ENCODE results near the gene ADCY3.

DNA sequence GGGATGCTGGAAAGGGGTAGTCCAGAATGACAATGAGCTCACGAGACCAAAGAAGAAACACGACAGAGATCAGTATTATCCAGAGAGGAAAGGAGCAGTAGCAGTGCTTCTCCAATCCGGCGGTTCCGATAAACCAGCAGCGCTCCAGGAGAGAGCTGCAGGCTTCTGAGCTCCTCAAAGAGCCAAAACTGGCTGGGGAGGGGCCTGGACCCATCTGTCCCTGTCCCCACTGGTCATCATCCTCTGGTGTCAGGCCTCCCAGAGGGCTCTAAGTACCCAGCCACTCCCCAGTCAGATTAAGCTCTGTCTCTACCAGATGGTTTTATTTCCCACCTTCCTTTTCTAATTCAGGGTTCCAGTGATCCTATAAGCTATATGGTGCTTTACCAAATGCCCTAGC is 28.5 kb upstream of the ADCY3 start:
- TF ChIP-seq TAF1 (IDR thresholded peaks at IDR 0.05; ENCODE audit: borderline replicate concordance, low read depth, low read length), result no peak
- TF ChIP-seq POLR2A (IDR thresholded peaks at IDR 0.05; ENCODE audit: low read depth, low read length), result no peak

All from GM12892 (cell line).